ENCODE measurements around the gene PTPN13.
"Not testable (repeated sequence)": the region's sequence is repeated elsewhere in the genome, so short reads cannot be mapped to it uniquely, and the experiment has no call there.

Gene PTPN13

GRCh38 chr4:86626066-86626465, 32.0 kb downstream of the PTPN13 start:
- intact Hi-C loops (cut with DNase I): no loop called here
- DNase-seq: no peak

DNA sequence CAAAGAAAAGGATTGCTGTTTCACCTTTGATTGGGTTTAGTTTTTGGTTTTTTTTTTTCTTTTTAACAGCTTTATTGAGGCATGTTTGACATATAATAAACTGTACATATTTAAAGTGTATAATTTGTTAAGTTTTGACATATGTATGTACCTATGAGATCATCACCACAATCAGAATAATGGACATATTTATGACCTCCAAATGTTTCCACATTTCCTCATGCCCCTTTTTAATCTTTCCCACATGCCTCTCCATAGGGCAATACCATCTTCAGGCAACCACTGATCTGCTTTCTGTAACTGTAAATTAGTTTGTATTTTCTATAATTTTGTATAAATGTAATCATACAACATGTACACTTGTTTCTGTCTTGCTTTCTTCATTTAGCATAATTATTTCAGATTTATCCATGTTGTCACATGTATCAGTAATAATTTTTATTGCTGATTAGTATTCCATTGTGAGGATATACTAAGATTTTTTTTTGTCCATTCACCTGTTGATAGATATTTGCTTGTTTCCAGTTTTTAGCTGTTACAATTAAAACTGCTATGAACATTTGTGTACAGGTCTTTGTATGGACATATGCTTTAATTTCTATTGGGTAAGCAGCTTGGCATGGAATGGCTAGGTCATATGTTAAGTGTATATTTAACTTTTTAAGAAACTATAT, 33.5 kb downstream of the PTPN13 start:
- no peak for DNase-seq
- intact Hi-C loops (cut with DNase I): no loop called here

DNA sequence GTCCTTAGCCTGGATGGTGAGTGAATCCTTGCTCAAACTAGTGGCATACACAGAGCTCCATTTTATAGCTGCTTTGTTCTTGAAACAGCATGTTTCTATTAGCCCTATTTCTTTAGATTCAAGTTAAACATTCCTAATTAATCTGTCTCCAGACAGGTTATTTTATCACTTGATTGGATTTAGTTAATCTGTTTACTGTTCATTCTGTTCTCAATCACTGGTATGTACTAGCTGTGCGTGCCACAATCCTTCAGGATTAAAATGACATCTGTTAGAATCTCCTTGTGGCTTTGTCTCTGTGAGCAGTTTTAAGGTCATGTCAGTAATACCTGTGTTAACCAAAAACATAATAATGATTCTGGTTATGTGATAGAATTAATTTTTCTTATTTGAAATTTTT, 36.5 kb downstream of the PTPN13 start:
- intact Hi-C loops (cut with DNase I): no loop called here
- DNase-seq: no peak

- intact Hi-C loops (cut with DNase I): no loop called here
- no peak for DNase-seq
Measured at GRCh38 chr4:86631166-86631565, 37.1 kb downstream of the PTPN13 start.

- DNase-seq: no peak
- intact Hi-C loops (cut with DNase I): no loop called here
Measured at GRCh38 chr4:86633854-86634253, 39.7 kb downstream of the PTPN13 start.

GRCh38 chr4:86640469-86640868, 46.4 kb downstream of the PTPN13 start:
- intact Hi-C loops (cut with DNase I): no loop called here
- DNase-seq: no peak

GRCh38 chr4:86641516-86642090, 47.5 kb downstream of the PTPN13 start:
- intact Hi-C loops (cut with DNase I): no loop called here
- no peak for DNase-seq

GRCh38 chr4:86644892-86645291, 50.8 kb downstream of the PTPN13 start:
- intact Hi-C loops (cut with DNase I): no loop called here

GRCh38 chr4:86652332-86652932, 58.3 kb downstream of the PTPN13 start:
- intact Hi-C loops (cut with DNase I): no loop called here
- no peak for DNase-seq

More at GRCh38 chr4:86644892-86645291, 50.8 kb downstream of the PTPN13 start:
- no peak for DNase-seq

- DNase-seq: no peak
- intact Hi-C loops (cut with DNase I): no loop called here
Measured at GRCh38 chr4:86653237-86653865, 59.2 kb downstream of the PTPN13 start.

- DNase-seq: peak in 21 of 42 donors; percentile 4 to 54 (median 22)
Measured at GRCh38 chr4:86656781-86657180, 62.7 kb downstream of the PTPN13 start.

GRCh38 chr4:86657382-86657781, 63.3 kb downstream of the PTPN13 start:
- intact Hi-C loops (cut with DNase I): no loop called here
- DNase-seq: no peak

More at GRCh38 chr4:86656781-86657180, 62.7 kb downstream of the PTPN13 start:
- intact Hi-C loops (cut with DNase I): not testable (repeated sequence)

DNA sequence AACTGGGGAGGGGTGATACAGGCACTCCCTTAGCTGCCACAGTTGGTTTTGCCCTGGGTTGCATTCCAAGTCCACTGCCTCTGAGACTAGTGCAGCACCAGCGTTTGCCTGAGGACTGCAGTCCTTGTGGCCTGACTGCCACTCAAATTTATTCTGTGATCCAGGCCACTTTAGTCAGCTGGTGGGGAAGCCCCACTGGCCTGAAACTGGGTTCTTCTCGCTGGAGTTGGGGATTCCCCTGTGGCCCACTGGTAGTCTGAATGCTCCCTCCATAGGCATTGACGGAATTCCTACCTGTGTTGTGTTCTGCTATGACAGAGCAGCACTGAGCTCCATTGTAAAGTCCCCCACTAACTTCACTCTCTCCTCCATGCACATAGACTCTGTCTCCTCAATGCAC, 63.8 kb downstream of the PTPN13 start:
- intact Hi-C loops (cut with DNase I): no loop called here
- no peak for DNase-seq

DNA sequence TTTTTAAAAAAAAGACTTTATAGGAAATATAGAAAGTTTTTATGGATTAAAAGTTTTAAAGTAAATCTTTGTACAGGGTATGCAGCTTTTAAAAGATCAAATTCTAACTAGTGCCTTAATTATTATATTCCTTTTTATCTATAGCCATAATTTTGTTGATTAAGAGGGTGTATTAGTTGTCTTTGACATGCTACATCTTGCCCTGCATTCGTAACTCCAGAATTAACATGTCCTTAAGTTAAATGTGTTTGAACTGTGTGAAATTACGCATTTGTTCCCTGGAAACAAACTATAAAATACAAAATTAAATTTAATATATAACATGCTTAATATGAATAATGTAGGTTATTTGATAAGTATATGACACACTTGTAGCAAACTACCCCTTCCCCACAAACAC, 66.3 kb downstream of the PTPN13 start:
- intact Hi-C loops (cut with DNase I): no loop called here
- DNase-seq: no peak

DNA sequence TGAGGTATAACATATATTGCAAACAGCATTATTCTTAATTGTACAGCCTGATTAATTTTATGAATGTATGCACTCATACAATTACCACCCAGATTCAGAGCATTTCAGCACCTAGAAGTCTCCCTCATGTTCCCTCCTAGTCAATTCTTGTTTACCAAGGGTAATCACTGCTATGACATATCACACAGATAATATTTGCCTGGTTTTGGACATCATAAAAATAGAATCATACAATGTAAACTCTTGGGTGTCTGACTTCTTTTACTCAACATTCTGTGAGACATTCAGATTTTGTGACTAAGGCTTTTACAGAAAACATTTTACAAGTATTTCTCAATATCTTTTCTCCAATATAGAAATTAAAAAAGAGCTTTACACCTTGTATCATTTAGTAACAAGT, 66.9 kb downstream of the PTPN13 start:
- intact Hi-C loops (cut with DNase I): no loop called here
- DNase-seq: no peak

- intact Hi-C loops (cut with DNase I): no loop called here
- no peak for DNase-seq
Measured at GRCh38 chr4:86661418-86661817, 67.3 kb downstream of the PTPN13 start.

- intact Hi-C loops (cut with DNase I): no loop called here
- no peak for DNase-seq
Measured at GRCh38 chr4:86664959-86665358, 70.8 kb downstream of the PTPN13 start.

GRCh38 chr4:86670298-86670697, 76.2 kb downstream of the PTPN13 start:
- intact Hi-C loops (cut with DNase I): no loop called here
- no peak for DNase-seq

GRCh38 chr4:86670756-86671155, 76.6 kb downstream of the PTPN13 start:
- intact Hi-C loops (cut with DNase I): no loop called here
- no peak for DNase-seq

GRCh38 chr4:86675548-86675947, 81.4 kb downstream of the PTPN13 start:
- intact Hi-C loops (cut with DNase I): no loop called here
- DNase-seq: no peak

All from head of caudate nucleus (tissue), 42 donors.